Erythroblast (primary cell): Measurements from ENCODE around the gene C18orf32.

Experiments used
- GATA1 ChIP-seq: IDR thresholded peaks from 2 replicates; pipeline ENCODE4 v1.6.1; 2011; ENCODE audit warnings: low read depth, mild to moderate bottlenecking, control low read depth, low read length, moderate library complexity
- POLR2A ChIP-seq: IDR thresholded peaks from 2 replicates; pipeline ENCODE4 v1.6.1; 2011; ENCODE audit warnings: mild to moderate bottlenecking, low read length

- TF ChIP-seq POLR2A (no peak), GATA1 (no peak)
Observed at GRCh38 chr18:49495480-49495879, 8.4 kb upstream of the C18orf32 start.
